GM19468 (cell line): ENCODE results near the gene SACM1L.

Source experiments
- ATAC-seq: cut with Tn5 transposase; IDR thresholded peaks from one replicate; pipeline ENCODE4 v1.9.1; 2021; ENCODE audit warnings: mild to moderate bottlenecking, moderate library complexity, moderate number of reproducible peaks; ENCODE audit not compliant: unreplicated experiment; ENCODE audit errors: extremely low read depth

SACM1L gene

GRCh38 chr3:45779746-45780735, 90.8 kb downstream of the SACM1L start:
- ATAC-seq = no peak

GRCh38 chr3:45781271-45781670, 92.1 kb downstream of the SACM1L start:
- no peak for ATAC-seq

- no peak for ATAC-seq
These were observed 92.6 kb downstream of the SACM1L start for GRCh38 chr3:45781841-45782240.

GRCh38 chr3:45782381-45782780, 93.2 kb downstream of the SACM1L start:
- no peak for ATAC-seq

DNA sequence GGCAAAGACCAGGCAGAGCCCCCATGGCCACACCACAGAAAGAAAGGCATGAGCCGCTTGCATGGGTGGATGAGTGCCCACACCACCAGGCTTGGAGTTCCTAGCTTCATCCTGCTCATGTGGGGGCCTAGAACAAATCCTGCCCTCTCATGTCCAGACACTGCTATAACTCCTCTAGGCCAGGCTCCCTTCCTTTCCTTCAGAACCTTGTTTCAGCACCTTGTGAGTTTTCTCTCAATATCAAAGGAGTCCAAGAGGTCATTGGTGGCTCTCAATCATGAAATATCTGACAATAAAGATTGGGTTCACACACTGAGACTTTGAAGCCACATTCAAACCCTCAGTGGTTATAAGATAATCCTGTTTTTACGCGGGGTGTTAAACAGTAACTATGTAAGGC, 94.5 kb downstream of the SACM1L start:
- ATAC-seq = no peak

GRCh38 chr3:45785605-45786150, 96.5 kb downstream of the SACM1L start:
- ATAC-seq = no peak

GRCh38 chr3:45786801-45787495, 97.8 kb downstream of the SACM1L start:
- ATAC-seq = no peak

GRCh38 chr3:45787551-45787950, 98.4 kb downstream of the SACM1L start:
- no peak for ATAC-seq

DNA sequence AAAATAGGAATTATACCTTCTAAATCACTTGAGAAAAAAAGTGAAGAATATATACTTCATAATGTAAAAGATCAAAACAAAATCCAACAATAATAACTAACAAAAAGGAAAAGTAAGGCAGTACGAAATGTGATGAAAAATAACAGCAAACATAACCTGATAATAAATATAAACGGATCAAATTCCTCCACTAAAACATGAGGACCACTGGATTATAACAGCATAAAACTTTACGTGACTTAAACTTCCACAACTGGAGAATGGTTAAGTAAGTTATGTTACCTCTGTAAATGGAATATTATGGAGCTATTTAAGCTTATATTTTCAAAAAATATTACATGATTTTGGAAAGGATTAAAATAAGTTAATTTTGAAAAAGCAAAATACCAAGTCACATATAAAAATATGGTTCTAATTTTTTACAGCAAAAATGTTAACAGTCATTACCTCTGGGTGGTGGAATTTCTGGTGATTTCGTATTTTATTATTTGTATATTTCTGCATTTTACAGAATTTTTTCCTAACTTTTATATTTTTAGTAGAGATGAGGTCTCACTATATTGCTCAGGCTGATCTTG, 100.1 kb downstream of the SACM1L start:
- ATAC-seq = no peak

- no peak for ATAC-seq
These were observed 101.4 kb downstream of the SACM1L start for GRCh38 chr3:45790596-45790995.

GRCh38 chr3:45792036-45792435, 102.8 kb downstream of the SACM1L start:
- no peak for ATAC-seq

- ATAC-seq = no peak
These were observed 103.4 kb downstream of the SACM1L start for GRCh38 chr3:45792516-45793172.

DNA sequence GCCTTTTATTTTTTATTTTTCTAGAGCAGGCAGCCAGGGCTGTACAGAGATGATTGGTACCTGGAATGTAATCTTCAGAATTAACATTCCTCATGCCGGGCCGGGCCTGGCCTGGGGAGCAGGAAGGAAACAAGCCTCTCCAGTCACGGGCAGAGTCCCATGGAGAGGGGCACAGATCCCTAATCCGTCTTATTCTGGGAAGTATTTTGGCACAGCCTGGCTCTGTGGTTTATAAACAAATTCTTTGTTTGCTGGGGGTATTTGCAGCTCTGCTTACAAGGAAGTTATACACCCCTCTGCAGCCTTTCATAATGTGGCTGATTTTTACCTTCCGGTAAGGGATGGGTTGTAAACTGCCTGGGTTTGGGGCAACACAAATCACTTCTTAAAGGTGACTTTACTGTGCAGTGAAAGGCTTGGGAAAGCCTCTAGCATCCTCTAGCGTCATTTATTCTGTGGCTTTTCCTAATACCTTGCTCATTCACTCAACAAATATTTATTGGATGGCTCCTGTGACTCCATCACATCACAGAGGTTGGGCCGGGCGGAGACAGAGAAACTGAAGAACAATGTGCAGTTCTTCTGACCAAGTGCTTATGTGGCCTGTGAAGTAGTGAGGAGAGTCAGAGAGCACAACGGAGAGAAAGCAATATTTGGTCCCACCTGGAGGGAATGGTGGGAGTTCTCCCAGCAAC, 104.4 kb downstream of the SACM1L start:
- no peak for ATAC-seq

DNA sequence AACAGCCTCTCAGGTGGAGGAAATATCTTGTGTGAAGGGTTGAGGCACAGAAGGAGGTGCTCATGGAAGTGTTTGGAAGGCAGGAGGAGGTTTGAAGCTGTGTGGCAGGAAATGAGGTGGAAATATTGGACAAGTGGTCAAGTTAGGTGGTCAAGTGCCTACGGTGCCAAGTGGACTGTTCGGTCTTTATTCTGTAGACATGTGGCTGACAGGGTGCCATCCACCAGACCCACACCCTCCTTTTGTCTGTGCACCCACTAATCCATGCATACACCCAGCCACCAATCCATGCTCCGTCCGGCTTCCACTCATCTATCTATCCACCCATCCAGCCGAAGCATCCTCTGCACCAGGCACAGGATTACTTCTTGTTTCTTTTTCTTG, 105.0 kb downstream of the SACM1L start:
- ATAC-seq = no peak

GRCh38 chr3:45794660-45795059, 105.5 kb downstream of the SACM1L start:
- ATAC-seq = no peak
